Measurements from ENCODE around the gene CROCC2.

Gene CROCC2

GRCh38 chr2:240956171-240956934 is 50.2 kb downstream of the CROCC2 start:
- DNase-seq (ENCODE audit: low spot score), result no peak

DNA sequence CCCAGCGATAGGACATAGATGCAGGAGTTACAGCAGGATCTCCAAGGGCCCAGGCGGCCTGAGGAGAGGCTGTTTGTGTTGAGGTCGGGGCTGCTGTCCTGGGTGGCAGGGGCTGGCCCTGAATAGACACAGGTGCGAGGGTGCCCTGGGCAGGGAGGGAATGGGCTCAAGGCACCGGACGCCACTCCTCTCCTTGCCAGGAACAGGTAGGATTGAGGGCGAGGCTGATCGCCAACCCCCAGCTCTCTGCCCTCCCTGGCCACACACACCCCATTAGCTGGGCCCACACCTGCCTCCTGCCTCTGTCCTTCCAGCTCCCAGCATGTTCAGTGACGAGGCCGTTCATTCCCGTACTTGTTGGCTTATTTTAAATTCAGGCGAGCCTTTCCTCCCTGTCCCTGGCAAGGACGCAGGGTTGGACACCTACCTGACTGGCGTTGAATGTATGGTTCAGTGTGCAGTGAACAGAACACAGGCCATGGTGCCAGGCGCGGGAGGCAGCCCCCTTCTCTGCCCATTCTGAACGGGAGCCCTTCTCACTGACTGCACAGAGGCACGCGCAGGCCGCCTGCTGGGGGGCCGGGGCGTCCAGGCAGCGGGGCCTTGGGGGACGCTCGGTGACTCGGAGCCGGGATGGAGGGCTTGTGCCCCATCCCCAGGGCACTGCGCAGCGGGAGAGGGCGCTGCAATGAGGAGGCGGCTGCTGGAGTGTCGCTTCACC is 51.0 kb downstream of the CROCC2 start:
- DNase-seq (ENCODE audit: low spot score), result no peak

GRCh38 chr2:240957656-240958365 is 51.7 kb downstream of the CROCC2 start:
- DNase-seq (ENCODE audit: low spot score), result no peak

DNA sequence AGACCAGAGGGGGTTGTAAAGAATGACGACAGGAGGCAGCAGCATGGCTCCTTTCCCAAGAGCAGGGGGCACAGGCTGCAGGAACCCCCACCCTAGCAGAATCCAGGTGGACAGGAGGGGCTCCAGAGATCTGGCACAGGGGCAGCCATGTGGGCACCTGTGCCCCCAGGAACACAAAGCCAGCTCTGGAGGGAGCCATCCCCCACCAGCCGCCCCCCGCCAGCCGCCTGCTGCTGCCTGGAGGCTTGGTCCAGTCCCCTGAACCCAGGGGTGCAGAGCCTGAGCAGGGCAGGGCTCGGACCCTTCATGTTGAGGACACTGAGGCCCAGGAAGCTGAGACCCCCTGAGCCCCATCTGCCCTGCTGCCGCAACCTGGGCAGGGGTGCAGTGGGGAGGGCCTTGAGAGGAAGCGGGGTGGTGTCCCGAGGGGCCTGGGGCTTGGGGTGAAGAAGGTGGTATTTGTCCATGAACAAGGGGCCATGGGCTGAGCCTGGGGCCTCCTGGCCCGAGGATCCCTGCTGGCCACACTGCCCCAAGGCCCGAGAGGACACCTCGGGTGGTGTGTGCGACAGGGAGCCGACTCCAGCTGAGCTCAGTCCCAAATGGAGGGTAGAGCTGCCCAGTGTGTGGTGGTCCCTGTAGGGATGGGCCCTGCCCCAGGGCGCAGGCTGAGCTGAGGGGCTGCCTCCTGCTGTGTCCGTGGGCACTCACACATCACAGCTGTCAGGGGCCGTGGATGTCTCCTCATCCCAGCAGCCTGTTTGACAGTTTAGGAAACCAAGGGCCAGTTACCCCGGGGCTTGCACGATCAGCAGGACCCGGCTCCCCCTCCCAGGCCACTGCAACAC is 52.5 kb downstream of the CROCC2 start:
- DNase-seq (ENCODE audit: low spot score), result no peak

GRCh38 chr2:240959214-240959940 is 53.2 kb downstream of the CROCC2 start:
- DNase-seq (ENCODE audit: low spot score), result no peak

GRCh38 chr2:240959941-240960308 is 53.8 kb downstream of the CROCC2 start:
- no peak for DNase-seq (ENCODE audit: low spot score)

- DNase-seq (ENCODE audit: low spot score), result no peak
Observed at GRCh38 chr2:240960309-240960970, 54.3 kb downstream of the CROCC2 start.

- no peak for DNase-seq (ENCODE audit: low spot score)
Observed at GRCh38 chr2:240960971-240961876, 55.1 kb downstream of the CROCC2 start.

DNA sequence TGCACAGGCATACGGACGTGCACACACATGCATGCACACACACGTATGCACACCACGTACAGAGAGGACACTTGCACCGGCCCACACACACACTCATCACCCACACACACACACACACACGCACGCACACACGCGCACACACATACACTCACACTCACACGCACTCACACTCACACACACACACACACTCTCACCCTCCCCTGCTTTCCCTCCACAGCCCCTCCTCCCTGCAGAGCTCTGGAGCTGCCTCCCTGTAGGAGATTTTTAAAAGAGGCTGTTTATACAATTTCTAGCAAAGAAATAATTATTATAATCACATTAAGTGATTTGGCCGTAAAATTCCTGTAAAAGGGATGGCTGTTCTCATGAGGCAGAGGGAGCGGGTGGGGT is 55.8 kb downstream of the CROCC2 start:
- no peak for DNase-seq (ENCODE audit: low spot score)

- DNase-seq (ENCODE audit: low spot score), result no peak
Observed at GRCh38 chr2:240962300-240963064, 56.3 kb downstream of the CROCC2 start.

DNA sequence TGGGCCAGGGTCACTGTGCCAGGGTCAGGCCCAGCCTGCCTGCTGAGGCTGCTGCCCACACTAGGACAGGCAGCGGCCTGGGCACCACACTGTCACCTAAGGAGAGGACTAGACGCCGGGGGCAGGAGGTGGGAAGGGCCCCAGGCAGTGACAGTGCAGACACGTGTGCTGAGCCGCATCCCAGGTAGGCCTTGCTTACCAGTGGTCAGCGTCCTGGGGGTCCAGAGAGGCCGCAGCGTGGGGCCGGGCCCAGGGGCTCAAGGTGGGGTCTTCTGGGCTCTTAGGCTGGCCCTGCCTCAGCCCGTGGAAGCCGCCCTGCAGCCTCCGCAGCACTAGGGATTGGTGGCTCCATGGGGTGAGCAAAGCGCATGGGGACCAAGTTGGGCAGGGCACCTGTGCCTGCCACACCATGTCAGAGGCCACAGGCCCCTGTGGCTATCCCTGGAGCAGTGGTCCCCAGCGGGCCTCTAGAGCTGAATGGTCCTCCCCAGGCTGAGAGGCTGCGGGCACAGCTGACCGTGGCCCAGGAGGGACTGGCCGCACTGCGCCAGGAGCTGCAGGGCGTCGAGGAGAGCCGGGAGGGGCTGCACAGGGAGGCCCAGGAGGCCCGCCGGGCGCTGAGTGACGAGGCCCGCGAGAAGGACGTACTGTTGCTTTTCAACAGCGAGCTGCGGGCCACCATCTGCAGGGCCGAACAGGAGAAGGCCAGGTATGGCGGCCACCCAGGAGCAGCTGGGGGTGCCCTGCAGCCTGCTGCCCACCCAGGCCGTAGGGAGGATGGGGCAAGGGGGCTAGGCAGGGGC is 57.1 kb downstream of the CROCC2 start:
- DNase-seq (ENCODE audit: low spot score), result no peak

DNA sequence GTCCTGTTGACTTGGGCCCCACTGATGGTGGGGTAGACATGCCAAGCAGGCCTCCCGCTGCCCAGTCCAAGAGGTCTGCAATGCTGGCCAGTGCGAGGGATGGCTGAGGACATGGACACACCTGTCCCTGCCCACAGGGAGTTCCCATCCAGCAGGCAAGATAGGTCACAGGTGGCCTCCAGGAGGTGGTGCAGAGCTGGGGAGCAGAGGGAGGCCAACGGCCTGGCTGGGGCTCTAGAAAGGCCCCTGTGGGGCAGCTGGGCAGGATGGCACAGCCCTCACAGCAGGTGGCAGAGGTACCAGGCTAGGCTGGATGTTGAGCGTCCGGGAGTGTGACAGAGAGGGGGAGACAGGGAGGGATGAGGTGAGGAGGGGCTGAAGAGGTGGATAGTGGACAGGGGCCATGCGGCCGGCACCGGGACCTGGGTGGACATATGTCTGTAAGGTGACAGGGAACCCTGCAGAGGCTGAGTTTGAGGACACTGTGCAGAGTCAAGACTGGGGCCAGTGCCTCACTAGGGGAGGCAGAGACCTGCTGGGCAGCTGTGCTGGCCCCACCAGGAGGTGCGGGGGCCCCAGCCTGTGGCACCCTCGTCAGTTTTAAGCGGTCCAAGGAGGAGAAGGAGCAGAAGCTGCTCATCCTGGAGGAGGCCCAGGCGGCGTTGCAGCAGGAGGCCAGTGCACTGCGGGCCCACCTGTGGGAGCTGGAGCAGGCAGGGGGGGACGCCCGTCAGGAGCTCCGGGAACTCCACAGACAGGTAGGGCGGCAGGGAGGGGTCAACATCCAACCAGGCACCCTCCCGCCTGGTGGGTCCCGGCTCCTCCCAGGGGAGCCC is 58.0 kb downstream of the CROCC2 start:
- DNase-seq (ENCODE audit: low spot score), result no peak

GRCh38 chr2:240964704-240965295 is 58.7 kb downstream of the CROCC2 start:
- no peak for DNase-seq (ENCODE audit: low spot score)

GRCh38 chr2:240965296-240965904 is 59.3 kb downstream of the CROCC2 start:
- no peak for DNase-seq (ENCODE audit: low spot score)

DNA sequence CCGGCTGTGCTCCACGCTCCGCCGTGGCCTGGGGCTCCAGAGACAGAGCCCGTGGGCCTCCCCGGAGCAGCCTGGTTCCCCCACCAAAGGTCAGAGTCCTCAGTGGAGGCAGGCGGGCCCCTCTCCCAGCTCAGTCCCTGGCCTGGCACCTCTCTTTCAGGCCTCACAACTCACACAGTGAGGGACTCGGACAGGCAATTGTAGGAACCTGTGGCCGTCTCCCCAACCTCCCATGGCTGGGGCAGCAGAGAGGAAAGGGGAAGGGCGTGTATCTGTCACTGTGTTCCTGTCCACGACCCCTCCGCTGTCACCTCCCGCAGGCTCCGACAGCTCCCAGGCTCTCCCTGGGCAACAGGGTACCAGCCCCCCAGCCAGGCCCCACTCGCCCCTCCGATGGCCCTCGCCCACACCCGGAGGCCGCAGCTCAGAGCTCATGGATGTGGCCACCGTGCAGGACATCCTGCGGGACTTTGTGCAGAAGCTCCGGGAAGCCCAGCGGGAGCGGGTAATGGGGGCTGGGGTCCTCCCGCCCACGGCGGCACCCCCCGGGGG is 59.8 kb downstream of the CROCC2 start:
- no peak for DNase-seq (ENCODE audit: low spot score)

GRCh38 chr2:240966457-240966905 is 60.3 kb downstream of the CROCC2 start:
- no peak for DNase-seq (ENCODE audit: low spot score)

All from activated CD4-positive, alpha-beta T cell treated with anti-CD3 and anti-CD28 coated beads, Interleukin-2, Interleukin-4, amounts not matched to agents 100 ng/mL and 50 ng/mL, durations not matched to agents 16 hours and 8 hours (primary cell).